ENCODE results near the gene ANAPC13.

Gene ANAPC13

GRCh38 chr3:134447351-134447750 is 38.4 kb downstream of the ANAPC13 start:
- no peak for DNase-seq

- no peak for DNase-seq
Measured at GRCh38 chr3:134446800-134447199, 39.0 kb downstream of the ANAPC13 start.

- DNase-seq = no peak
Measured at GRCh38 chr3:134445636-134446035, 40.1 kb downstream of the ANAPC13 start.

- DNase-seq = no peak
Measured at GRCh38 chr3:134445095-134445494, 40.7 kb downstream of the ANAPC13 start.

- no peak for DNase-seq
Measured at GRCh38 chr3:134441821-134442220, 44.0 kb downstream of the ANAPC13 start.

GRCh38 chr3:134441321-134441720 is 44.5 kb downstream of the ANAPC13 start:
- no peak for DNase-seq

- DNase-seq = no peak
Measured at GRCh38 chr3:134437211-134437752, 48.5 kb downstream of the ANAPC13 start.

GRCh38 chr3:134432236-134432635 is 53.5 kb downstream of the ANAPC13 start:
- no peak for DNase-seq

GRCh38 chr3:134430950-134431445 is 54.8 kb downstream of the ANAPC13 start:
- no peak for DNase-seq

- no peak for DNase-seq
Measured at GRCh38 chr3:134430174-134430573, 55.6 kb downstream of the ANAPC13 start.

- DNase-seq = no peak
Measured at GRCh38 chr3:134428401-134428800, 57.4 kb downstream of the ANAPC13 start.
